Measurements from ENCODE around the gene OR52N4.

OR52N4 gene

DNA sequence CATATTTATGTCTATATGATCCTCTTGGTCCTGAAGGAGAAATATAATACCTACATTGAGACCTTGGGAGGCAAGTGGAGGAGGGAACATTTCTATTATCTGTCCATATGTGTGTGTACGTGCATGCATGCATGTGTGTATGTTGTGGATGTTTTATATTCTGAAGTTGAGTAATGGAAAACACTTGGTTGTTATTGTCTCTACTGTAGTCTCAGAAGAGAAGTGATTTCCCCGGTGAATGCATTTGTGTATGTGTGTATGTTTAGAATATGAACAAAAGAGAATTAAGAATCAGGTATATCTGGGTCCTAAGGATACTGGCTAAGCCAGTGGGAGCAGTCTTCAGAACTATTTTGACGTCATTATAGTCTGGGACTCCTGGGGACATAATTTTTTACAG, 37.1 kb downstream of the OR52N4 start, which contains the start of gene OR52N1:
TSS of gene OR52N1 (minus strand) at position 101 of the 400 bp plus-strand sequence. CDS start 2,449 bp downstream, outside the sequence.
- DNase-seq (ENCODE audit: low read depth in 1 of 2, low spot score in 1 of 2): no peak
- TF ChIP-seq GABPA (IDR thresholded peaks at IDR 0.05; ENCODE audit: low read depth) (no peak), SPI1 (IDR thresholded peaks at IDR 0.05; ENCODE audit: borderline replicate concordance, low read depth) (no peak), POLR2AphosphoS5 (IDR thresholded peaks at IDR 0.05; ENCODE audit: low read depth) (no peak), REST (IDR thresholded peaks at IDR 0.05; ENCODE audit: insufficient replicate concordance, low read depth) (no peak)
- TF ChIP-seq, protein P1, sequence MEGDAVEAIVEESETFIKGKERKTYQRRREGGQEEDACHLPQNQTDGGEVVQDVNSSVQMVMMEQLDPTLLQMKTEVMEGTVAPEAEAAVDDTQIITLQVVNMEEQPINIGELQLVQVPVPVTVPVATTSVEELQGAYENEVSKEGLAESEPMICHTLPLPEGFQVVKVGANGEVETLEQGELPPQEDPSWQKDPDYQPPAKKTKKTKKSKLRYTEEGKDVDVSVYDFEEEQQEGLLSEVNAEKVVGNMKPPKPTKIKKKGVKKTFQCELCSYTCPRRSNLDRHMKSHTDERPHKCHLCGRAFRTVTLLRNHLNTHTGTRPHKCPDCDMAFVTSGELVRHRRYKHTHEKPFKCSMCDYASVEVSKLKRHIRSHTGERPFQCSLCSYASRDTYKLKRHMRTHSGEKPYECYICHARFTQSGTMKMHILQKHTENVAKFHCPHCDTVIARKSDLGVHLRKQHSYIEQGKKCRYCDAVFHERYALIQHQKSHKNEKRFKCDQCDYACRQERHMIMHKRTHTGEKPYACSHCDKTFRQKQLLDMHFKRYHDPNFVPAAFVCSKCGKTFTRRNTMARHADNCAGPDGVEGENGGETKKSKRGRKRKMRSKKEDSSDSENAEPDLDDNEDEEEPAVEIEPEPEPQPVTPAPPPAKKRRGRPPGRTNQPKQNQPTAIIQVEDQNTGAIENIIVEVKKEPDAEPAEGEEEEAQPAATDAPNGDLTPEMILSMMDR (IDR thresholded peaks at IDR 0.05; ENCODE audit: insufficient read depth, low read length): no peak

DNA sequence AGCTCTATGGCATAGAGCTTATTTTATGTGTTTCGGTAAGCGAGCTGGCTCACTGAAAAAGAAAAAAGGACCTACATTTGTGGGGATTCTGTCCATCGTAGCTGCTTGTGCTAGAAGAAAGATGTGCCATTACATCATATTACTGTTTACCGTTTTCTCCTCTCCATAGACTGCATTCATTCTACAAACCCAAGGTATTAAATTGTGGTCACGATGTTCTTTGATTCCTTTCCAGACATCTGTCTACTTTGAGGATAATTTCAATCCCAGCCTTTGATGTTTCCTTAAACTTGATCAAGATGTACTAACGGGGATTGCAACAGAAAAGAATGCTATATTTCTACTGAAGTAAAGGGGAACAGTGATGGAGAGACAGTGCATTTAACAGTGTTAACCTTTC, 42.5 kb downstream of the OR52N4 start:
- TF ChIP-seq GABPA (IDR thresholded peaks at IDR 0.05; ENCODE audit: low read depth): no peak
- no peak for TF ChIP-seq POLR2AphosphoS5 (IDR thresholded peaks at IDR 0.05; ENCODE audit: low read depth)
- TF ChIP-seq, protein P1 (IDR thresholded peaks at IDR 0.05; ENCODE audit: insufficient read depth, low read length): no peak
- TF ChIP-seq REST (IDR thresholded peaks at IDR 0.05; ENCODE audit: insufficient replicate concordance, low read depth): no peak
- TF ChIP-seq SPI1 (IDR thresholded peaks at IDR 0.05; ENCODE audit: borderline replicate concordance, low read depth): no peak
- no peaks in the 10 kb centered on the region for H3K27me3 ChIP-seq (ENCODE audit: insufficient read depth, poor library complexity, severe bottlenecking)
- no peak overlapping the region for H3K4me3 ChIP-seq (replicated peaks; ENCODE audit: insufficient read depth, low read length)
- H3K27ac ChIP-seq (replicated peaks): no peak overlapping the region
- no peak for DNase-seq (ENCODE audit: low read depth in 1 of 2, low spot score in 1 of 2)

More for the DNA sequence above, 37.1 kb downstream of the OR52N4 start, which contains the start of gene OR52N1:
- H3K4me3 ChIP-seq (replicated peaks; ENCODE audit: insufficient read depth, low read length): no peak within 1 kb of the TSS
- no peaks in the 10 kb centered on the region for H3K27me3 ChIP-seq (ENCODE audit: insufficient read depth, poor library complexity, severe bottlenecking)
- H3K27ac ChIP-seq (replicated peaks): no peak within 1 kb of the TSS

- Histone ChIP-seq H3K4me3 (replicated peaks; ENCODE audit: insufficient read depth, low read length) (no peak overlapping the region), H3K27ac (replicated peaks) (no peak overlapping the region), H3K27me3 (ENCODE audit: insufficient read depth, poor library complexity, severe bottlenecking) (no peaks in the 10 kb centered on the region)
- no peak for DNase-seq (ENCODE audit: low read depth in 1 of 2, low spot score in 1 of 2)
- TF ChIP-seq GABPA (IDR thresholded peaks at IDR 0.05; ENCODE audit: low read depth) (no peak), POLR2AphosphoS5 (IDR thresholded peaks at IDR 0.05; ENCODE audit: low read depth) (no peak)
- TF ChIP-seq, protein P1 (IDR thresholded peaks at IDR 0.05; ENCODE audit: insufficient read depth, low read length): no peak
These were observed 49.9 kb downstream of the OR52N4 start for GRCh38 chr11:5803982-5804381.

All from HL-60 (cell line).